Colon (tissue), 2 donors: ENCODE data around the gene NMBR.
"Not testable (repeated sequence)": the region's sequence is repeated elsewhere in the genome, so short reads cannot be mapped to it uniquely, and the experiment has no call there.

ENCODE experiments used
- FAIRE-seq: peaks from 2 replicates; lab custom pipeline; 2012; peaks lifted over from hg19 to GRCh38; lab: Jason Lieb, UNC
- donor health status: control.
- donor health status: control.

NMBR gene

GRCh38 chr6:142058551-142059290, 88.2 kb downstream of the NMBR start:
- no peak for FAIRE-seq

- FAIRE-seq, result no peak
Measured at GRCh38 chr6:142055219-142055618, 91.7 kb downstream of the NMBR start.

GRCh38 chr6:142051404-142051803, 95.5 kb downstream of the NMBR start:
- no peak for FAIRE-seq

GRCh38 chr6:142048593-142048980, 98.3 kb downstream of the NMBR start:
- no peak for FAIRE-seq

GRCh38 chr6:142047934-142048592, 98.9 kb downstream of the NMBR start:
- no peak for FAIRE-seq

- FAIRE-seq, result no peak
Measured at GRCh38 chr6:142045380-142046278, 101.3 kb downstream of the NMBR start.

GRCh38 chr6:142035890-142036289, 111.0 kb downstream of the NMBR start:
- FAIRE-seq, result no peak

GRCh38 chr6:142031035-142031434, 115.9 kb downstream of the NMBR start:
- no peak for FAIRE-seq

GRCh38 chr6:142030115-142030619, 116.8 kb downstream of the NMBR start:
- no peak for FAIRE-seq

- no peak for FAIRE-seq
Measured at GRCh38 chr6:142028527-142028926, 118.4 kb downstream of the NMBR start.

GRCh38 chr6:142027804-142028203, 119.1 kb downstream of the NMBR start:
- not testable (repeated sequence) for FAIRE-seq

GRCh38 chr6:142027074-142027473, 119.8 kb downstream of the NMBR start:
- FAIRE-seq, result no peak

- no peak for FAIRE-seq
Measured at GRCh38 chr6:142026471-142026870, 120.5 kb downstream of the NMBR start.
